Keratinocyte (primary cell): ENCODE results near the gene LPXN.

ENCODE experiments used
- EZH2 ChIP-seq: IDR thresholded peaks from one replicate; pipeline ENCODE4 v1.6.1; 2012; ENCODE audit warnings: inconsistent platforms, mild to moderate bottlenecking, low read length, moderate library complexity
- TF ChIP-seq, protein P1 (sequence below), 3 experiments: IDR thresholded peaks in 1 of 3; conservative IDR thresholded peaks in 1 of 3; optimal IDR thresholded peaks in 1 of 3; 2 replicates in 2 of 3; 3 replicates in 1 of 3; pipeline versions ENCODE3 to v1.5.1; 2011; ENCODE audit warnings: low read length in 3 of 3, mild to moderate bottlenecking in 3 of 3, moderate library complexity in 2 of 3, control low read depth in 1 of 3, inconsistent platforms in 1 of 3; ENCODE audit not compliant: insufficient read depth in 2 of 3; ENCODE audit errors: extremely low read depth in 1 of 3

- TF ChIP-seq, protein P1, sequence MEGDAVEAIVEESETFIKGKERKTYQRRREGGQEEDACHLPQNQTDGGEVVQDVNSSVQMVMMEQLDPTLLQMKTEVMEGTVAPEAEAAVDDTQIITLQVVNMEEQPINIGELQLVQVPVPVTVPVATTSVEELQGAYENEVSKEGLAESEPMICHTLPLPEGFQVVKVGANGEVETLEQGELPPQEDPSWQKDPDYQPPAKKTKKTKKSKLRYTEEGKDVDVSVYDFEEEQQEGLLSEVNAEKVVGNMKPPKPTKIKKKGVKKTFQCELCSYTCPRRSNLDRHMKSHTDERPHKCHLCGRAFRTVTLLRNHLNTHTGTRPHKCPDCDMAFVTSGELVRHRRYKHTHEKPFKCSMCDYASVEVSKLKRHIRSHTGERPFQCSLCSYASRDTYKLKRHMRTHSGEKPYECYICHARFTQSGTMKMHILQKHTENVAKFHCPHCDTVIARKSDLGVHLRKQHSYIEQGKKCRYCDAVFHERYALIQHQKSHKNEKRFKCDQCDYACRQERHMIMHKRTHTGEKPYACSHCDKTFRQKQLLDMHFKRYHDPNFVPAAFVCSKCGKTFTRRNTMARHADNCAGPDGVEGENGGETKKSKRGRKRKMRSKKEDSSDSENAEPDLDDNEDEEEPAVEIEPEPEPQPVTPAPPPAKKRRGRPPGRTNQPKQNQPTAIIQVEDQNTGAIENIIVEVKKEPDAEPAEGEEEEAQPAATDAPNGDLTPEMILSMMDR (optimal IDR thresholded peaks at IDR 0.05 in 1 of 3, IDR thresholded peaks at IDR 0.05 in 1 of 3, conservative IDR thresholded peaks at IDR 0.05 in 1 of 3; ENCODE audit: extremely low read depth in 1 of 3, insufficient read depth in 2 of 3, low read length in 3 of 3): peak; percentile 75 to 88 (median 84)
- no peak for TF ChIP-seq EZH2
Observed at GRCh38 chr11:58524232-58525036, 51.2 kb downstream of the LPXN start.
